DLD1 (cell line): Measurements from ENCODE around the gene APEH.
"Not testable (repeated sequence)": the region's sequence is repeated elsewhere in the genome, so short reads cannot be mapped to it uniquely, and the experiment has no call there.

ENCODE experiments used
- in situ Hi-C: cut with HindIII; loops from 2 replicates; pipeline ENCODE4 v1.10.0; 2017; ENCODE audit warnings: low sequenced_read_pairs

The APEH gene

GRCh38 chr3:49667701-49668413 is 6.3 kb upstream of the APEH start:
- in situ Hi-C loops: no loop called here

- in situ Hi-C loops: no loop called here
These were observed 5.7 kb upstream of the APEH start for GRCh38 chr3:49668414-49668797.

- in situ Hi-C loops: no loop called here
These were observed 5.3 kb upstream of the APEH start for GRCh38 chr3:49668861-49669260.

DNA sequence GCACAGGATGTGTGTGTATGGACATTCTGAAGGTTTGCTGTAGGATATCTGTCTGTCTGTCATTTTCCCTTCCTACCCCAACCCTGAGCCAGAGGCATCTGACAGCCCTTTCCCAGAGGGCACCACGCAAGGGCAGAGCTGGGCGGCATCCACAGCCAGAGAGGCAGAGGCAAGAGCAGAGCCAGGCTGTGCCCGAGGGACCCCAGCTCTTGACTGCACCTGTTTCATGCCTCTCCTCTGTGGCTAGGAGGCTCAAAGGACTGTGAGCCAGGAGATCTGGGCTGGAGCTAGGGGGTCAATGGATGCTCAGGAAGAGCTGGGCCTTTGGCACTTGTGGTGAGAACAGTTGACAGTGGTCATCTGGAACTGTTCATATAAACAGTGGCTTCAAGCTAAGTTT is 4.8 kb upstream of the APEH start:
- in situ Hi-C loops: no loop called here

DNA sequence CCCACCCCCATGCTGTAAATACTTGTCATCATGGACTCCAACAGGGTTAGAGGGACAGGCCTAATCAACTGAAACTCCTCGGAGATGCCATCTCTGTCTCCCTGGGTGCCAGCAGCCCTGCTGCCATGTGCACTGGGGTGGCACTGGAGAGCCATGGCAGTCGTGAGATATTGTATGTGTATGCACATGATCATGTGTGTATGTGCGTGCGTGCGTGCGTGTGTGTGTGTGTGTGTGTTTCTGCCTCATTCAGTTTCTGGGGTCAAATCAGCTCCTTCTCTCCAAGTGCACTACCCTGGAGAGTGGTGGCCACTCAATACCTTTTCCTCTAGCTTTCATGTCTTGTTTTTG is 3.2 kb upstream of the APEH start:
- in situ Hi-C loops: no loop called here

DNA sequence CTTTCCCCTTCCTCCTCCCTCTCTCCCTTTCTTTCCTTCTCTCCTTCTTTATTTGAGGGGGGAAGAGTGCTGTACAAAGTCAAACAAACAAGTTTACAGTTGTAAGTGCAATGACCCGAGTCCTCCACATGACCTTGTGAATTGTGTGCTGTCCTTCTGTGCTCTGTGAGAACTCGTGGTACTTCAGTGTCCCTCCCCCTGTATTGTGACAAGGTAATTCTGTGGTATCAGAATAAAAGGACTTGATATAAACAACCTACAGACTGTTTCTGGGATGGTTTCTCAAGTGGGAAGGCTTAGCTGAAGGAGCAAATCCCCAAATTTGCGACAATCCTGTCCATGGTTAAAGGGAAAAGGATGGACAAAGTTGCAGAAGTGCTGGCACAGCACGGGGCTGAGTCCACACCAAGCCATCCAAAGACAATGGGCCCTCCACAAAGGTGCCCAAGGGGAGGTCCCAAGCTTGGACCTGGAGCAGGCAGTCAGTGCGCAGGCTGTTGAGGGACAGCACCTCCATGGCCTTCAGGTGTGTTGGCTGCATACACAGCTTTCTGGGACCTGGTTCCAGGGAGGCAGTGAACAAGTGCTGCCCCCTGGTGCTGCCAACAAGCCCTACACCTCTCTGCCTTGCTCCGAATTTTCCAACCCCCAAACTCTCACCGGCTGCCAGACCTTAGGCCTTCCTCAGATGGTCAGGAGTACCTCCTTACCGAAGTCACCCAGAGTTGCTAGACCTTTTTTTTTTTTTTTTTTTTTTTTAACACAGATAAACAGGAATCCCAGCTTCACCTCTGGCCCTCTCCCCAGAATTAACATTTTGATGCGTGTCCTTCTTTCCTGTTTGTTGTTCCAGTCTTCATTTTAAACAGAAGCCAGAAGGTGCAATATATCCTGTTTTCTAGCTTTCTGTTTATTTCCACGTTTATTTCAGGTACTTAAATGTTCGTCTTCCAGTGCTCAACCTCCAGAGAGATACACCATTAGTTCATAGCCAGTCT is 2.6 kb upstream of the APEH start:
- in situ Hi-C loops: no loop called here

DNA sequence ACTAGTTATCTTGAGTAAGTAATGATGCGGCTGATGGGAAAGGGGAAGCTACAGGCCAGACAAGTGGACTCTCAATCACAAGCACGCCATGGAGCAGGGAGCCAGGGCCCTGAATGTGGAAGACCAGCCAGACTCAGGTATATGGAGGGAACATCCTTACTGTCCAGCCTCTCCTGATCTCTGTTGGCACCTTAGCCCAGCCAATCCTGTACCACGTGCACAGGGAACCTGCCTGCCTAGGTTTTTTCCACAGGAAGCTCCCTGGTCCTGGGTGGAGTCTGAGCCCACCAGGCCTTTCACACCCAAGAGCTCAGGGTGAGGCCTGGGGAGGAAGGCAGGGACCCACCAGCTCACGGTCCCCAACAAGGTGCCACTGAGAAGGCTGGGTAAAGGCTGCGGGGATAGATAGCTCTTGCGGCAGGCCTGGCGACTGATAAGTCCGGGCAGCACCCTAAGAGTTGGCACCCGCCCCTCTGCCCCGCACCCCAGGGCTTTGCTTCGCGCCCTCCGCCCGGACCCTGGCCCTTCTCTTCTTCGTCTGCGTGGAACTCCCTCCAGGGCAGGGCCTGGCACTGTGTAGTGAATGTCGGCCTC is 933 bp upstream of the APEH start:
- in situ Hi-C loops: no loop called here

GRCh38 chr3:49674497-49674983 is 389 bp downstream of the APEH start:
- in situ Hi-C loops: no loop called here

DNA sequence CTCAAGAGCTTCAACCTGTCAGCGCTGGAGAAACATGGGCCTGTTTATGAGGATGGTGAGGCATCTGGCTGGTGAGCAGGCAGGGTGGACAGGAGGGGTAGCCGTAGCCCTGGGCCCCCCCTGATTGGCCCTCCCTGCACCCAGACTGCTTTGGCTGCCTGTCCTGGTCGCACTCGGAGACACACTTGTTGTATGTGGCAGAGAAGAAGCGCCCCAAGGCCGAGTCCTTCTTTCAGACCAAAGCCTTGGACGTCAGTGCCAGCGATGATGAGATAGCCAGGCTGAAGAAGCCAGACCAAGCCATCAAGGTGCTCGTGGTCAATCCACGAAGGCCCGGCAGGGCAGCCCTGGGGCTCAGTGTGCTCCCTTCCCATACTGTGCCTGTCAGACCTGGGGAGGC is 1.8 kb downstream of the APEH start:
- in situ Hi-C loops: no loop called here

- in situ Hi-C loops: no loop called here
These were observed 6.5 kb downstream of the APEH start for GRCh38 chr3:49680493-49681231.

DNA sequence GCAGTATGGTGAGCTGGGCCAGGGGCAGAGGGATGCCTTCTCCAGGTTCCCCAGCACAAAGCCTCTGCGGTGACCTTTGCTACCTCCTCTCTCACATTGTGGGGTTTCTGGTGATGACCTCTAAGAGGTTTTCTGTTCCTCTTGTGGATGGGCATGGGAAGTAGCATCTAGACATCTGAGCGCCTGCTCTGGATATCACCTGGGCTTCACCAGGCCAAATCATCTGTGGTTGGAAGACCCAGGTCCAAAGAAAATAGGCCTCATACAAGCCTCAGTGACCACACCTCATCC is 7.0 kb downstream of the APEH start:
- in situ Hi-C loops: no loop called here

DNA sequence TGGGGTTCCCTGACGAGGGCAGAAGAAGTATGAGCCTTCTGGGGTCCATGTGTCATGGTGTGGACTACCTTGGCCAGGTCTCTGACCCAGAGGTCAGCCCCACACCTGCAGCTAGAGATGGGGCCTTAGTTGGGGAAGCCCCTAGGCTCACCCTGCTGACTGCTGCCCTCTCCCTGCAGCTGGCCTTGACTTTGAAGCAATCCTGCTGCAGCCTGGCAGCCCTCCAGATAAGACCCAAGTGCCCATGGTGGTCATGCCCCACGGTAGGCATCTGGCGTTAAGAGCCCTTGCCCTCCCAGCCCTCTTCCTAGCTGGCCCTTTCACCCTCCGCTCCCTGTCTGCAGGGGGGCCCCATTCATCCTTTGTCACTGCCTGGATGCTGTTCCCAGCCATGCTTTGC is 7.4 kb downstream of the APEH start:
- in situ Hi-C loops: no loop called here

DNA sequence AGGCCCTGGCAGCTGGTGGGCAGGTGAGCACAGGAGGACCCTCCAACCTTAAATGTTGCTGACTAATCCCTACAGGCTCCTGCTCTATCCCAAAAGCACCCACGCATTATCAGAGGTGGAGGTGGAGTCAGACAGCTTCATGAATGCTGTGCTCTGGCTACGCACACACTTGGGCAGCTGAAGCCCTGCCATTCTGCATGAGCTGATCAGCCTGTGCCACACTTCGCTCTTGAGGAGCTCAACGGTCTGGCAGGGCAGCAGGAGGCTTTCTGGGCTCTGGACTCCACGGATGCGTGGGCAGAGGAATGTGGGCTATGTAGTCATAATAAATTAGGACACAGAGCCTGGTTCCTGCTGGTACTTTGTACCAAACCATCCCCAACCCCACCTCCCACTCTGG is 9.0 kb downstream of the APEH start:
- in situ Hi-C loops: no loop called here

- in situ Hi-C loops: not testable (repeated sequence)
These were observed 10.3 kb downstream of the APEH start for GRCh38 chr3:49684453-49684852.

- in situ Hi-C loops: not testable (repeated sequence)
These were observed 11.0 kb downstream of the APEH start for GRCh38 chr3:49685103-49685502.

DNA sequence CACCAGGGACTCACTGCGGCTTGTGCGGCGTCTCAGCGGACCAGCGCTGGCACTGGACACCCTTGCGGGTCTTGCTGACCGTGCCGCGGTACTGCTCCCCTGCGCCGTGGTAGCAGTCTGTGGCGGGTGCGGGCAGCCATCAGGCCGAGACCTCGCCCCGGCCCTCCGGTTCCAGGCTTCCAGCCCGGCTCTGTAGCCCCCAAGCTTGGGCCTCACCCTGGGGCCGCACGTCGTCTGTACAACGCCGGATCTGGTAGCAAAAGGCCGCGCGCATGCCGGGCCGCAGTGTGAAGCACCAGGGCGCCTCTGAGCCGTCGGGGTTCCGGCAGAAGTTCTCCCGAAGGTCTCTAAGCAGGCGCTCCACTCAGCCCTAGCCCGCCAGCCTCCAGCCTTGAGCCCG is 11.7 kb downstream of the APEH start:
- in situ Hi-C loops: not testable (repeated sequence)

GRCh38 chr3:49686346-49686745 is 12.2 kb downstream of the APEH start:
- in situ Hi-C loops: not testable (repeated sequence)

DNA sequence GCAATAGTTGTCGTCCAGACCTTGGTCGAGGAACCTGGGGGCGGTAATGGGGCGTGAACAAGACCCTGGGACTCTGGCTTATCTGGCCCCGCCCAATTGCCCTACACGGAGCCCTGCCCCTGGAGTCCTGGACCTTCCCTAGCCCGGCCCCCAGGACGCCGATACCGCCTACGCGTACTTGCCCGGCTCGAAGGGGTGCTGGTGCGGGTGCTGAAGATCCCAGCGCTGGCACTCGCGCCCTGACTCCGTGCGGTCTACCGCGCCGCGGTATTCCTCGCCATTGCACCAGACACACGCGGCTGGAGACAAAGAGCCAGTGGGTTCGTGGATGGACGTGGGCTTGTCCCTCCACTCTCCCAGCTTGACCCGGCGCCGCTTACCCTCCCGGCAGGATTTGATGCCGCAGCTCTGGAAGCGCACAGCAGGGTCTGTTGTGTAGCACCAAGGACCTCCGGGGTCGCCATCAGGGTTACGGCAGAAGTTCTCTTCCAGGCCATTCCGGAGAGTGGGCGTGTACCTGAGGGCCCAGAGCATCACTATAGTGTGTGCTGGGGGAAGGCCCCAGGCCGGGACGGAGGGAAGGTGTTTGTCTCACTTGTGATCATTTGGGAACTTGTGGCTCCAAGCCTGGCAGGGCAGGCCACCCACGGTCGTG is 12.7 kb downstream of the APEH start:
- in situ Hi-C loops: not testable (repeated sequence)

DNA sequence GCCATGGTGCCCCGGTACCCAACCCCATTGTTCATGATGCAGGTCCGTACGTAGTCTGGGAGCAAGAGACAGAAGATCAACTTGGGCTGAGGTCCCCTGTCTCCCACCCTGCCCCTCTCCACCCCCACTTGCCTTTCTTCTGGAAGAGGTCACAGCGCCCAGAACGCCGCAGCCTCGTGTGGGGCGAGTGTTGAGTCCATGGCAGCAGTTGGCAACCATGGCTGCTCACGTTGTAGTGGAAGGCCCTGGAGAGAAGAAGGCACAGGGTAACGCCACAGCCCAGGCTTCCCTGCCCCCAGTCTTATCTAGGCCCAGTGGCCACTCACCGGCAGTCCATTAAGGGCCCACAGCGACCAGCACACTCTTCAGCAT is 13.3 kb downstream of the APEH start:
- in situ Hi-C loops: not testable (repeated sequence)

DNA sequence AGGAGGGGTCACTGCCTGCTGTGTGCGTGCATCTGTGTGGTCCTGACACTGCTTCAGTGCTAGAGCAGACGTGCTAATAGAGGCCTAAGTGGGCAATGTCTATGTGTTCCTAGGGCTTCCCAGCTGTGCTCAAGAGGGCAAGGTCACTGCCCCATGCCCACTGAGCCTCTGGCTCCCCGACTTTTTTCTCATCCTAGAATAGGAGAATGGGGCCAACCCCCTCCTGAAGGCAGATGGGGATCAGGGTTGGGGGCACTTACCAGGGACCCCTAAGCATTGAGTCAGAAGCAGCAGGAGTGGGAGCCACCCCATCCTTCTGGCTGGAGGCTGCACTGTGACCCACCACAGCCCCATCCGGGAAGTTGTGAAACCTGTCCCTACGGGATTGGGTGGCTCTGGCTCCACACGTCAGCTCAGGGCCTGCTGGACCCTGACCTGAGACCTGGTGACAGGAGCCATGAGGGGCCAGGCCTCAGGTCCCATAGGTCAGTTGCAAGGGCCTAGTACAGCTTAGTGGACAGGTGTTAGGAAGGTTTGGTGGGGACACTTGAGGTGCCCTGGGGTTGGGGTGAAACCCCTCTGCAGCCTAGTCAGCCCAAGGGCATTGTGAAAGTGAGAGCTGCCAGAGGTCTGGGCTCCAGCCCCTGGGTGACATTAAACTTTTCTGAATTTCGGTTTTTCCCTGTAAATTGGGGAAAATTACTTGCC is 14.3 kb downstream of the APEH start:
- in situ Hi-C loops: not testable (repeated sequence)
